HG03095 (cell line): ENCODE measurements around the gene TAX1BP3.

Source experiments
- ATAC-seq: cut with Tn5 transposase; IDR thresholded peaks from one replicate; pipeline ENCODE4 v1.9.1; 2021; ENCODE audit warnings: moderate library complexity; ENCODE audit not compliant: unreplicated experiment

The TAX1BP3 gene

GRCh38 chr17:3658784-3659449, 9.5 kb downstream of the TAX1BP3 start:
- ATAC-seq, result no peak

- ATAC-seq, result no peak
Measured at GRCh38 chr17:3657874-3658783, 10.2 kb downstream of the TAX1BP3 start.

GRCh38 chr17:3657588-3657869, 10.8 kb downstream of the TAX1BP3 start:
- no peak for ATAC-seq

GRCh38 chr17:3656755-3657587, 11.4 kb downstream of the TAX1BP3 start:
- no peak for ATAC-seq

GRCh38 chr17:3656353-3656752, 12.0 kb downstream of the TAX1BP3 start:
- no peak for ATAC-seq

GRCh38 chr17:3655766-3656165, 12.6 kb downstream of the TAX1BP3 start:
- ATAC-seq, result no peak

GRCh38 chr17:3647769-3648555, 20.4 kb downstream of the TAX1BP3 start:
- ATAC-seq, result no peak

GRCh38 chr17:3647251-3647650, 21.1 kb downstream of the TAX1BP3 start:
- no peak for ATAC-seq

- no peak for ATAC-seq
Measured at GRCh38 chr17:3645310-3645709, 23.1 kb downstream of the TAX1BP3 start.

- no peak for ATAC-seq
Measured at GRCh38 chr17:3643889-3644349, 24.5 kb downstream of the TAX1BP3 start.

- ATAC-seq, result no peak
Measured at GRCh38 chr17:3641717-3642486, 26.5 kb downstream of the TAX1BP3 start.

GRCh38 chr17:3641014-3641413, 27.4 kb downstream of the TAX1BP3 start:
- ATAC-seq, result no peak

GRCh38 chr17:3639981-3640596, 28.3 kb downstream of the TAX1BP3 start:
- no peak for ATAC-seq

- ATAC-seq, result peak; percentile 13
Measured at GRCh38 chr17:3636908-3637373, 31.4 kb downstream of the TAX1BP3 start.

- peak; percentile 86 for ATAC-seq
Measured at GRCh38 chr17:3636154-3636907, 32.0 kb downstream of the TAX1BP3 start, which contains the start of the genes CTNS and SHPK. Gene CTNS (plus strand): TSS chr17:3636760. CDS start chr17:3640207, 3,447 bp downstream. Gene SHPK (minus strand): TSS chr17:3636250. CDS start chr17:3636219, 31 bp downstream.

GRCh38 chr17:3635474-3636153, 32.8 kb downstream of the TAX1BP3 start:
- ATAC-seq, result peak; percentile 12

- ATAC-seq, result no peak
Measured at GRCh38 chr17:3632287-3632686, 36.1 kb downstream of the TAX1BP3 start.

- ATAC-seq, result no peak
Measured at GRCh38 chr17:3630781-3631180, 37.6 kb downstream of the TAX1BP3 start.
